Esophagus squamous epithelium (tissue), 4 donors: ENCODE results near the gene XRN1.

Experiments
- CTCF ChIP-seq, 6 experiments: fragments of 450-650 bp in 4 of 6; fragments of 200-600 bp in 2 of 6; sonication (generic) in 2 of 6; IDR thresholded peaks; one replicate each; pipeline ENCODE4 v1.5.1; 2016 to 2019; ENCODE audit warnings: antibody characterized with exemption in 6 of 6, mild to moderate bottlenecking in 4 of 6, moderate library complexity in 4 of 6
- POLR2A ChIP-seq, 4 donors: fragments of 450-650 bp; IDR thresholded peaks; one replicate each; pipeline ENCODE4 v1.6.1; 2017; ENCODE audit warnings: antibody characterized with exemption in 4 of 4, mild to moderate bottlenecking in 4 of 4, moderate library complexity in 3 of 4

DNA sequence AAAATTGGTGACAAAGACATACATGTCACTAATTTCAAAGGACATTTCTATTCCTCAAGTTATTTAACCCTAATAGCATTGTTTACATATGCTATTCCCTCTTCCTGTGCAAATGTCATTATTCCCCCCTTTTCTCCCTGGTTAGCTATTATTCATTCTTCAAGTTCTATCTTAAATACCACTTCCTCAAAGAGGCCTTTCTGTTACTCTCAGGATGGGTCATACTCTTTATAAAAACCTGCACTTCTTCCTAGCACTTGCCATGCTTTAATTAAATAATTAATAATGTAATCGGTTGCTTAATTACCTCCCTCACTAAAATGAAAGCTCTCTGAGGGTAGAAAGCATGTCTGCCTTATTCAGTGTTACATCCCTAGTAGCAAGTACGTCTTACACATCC is 88.5 kb downstream of the XRN1 start:
- TF ChIP-seq CTCF (IDR thresholded peaks at IDR 0.05) (no peak), POLR2A (IDR thresholded peaks at IDR 0.05) (no peak)
